ENCODE measurements around the gene IL6.
"Not testable (repeated sequence)": the region's sequence is repeated elsewhere in the genome, so short reads cannot be mapped to it uniquely, and the experiment has no call there.

The IL6 gene

DNA sequence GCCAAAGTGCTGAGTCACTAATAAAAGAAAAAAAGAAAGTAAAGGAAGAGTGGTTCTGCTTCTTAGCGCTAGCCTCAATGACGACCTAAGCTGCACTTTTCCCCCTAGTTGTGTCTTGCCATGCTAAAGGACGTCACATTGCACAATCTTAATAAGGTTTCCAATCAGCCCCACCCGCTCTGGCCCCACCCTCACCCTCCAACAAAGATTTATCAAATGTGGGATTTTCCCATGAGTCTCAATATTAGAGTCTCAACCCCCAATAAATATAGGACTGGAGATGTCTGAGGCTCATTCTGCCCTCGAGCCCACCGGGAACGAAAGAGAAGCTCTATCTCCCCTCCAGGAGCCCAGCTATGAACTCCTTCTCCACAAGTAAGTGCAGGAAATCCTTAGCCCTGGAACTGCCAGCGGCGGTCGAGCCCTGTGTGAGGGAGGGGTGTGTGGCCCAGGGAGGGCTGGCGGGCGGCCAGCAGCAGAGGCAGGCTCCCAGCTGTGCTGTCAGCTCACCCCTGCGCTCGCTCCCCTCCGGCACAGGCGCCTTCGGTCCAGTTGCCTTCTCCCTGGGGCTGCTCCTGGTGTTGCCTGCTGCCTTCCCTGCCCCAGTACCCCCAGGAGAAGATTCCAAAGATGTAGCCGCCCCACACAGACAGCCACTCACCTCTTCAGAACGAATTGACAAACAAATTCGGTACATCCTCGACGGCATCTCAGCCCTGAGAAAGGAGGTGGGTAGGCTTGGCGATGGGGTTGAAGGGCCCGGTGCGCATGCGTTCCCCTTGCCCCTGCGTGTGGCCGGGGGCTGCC lies at the start of gene IL6:
Gene IL6 (plus strand): TSS at position 294 of the 807 bp plus-strand sequence. CDS start 63 bp downstream, at position 357.
- DNase-seq (ENCODE audit: low read depth) = peak; percentile 95

DNA sequence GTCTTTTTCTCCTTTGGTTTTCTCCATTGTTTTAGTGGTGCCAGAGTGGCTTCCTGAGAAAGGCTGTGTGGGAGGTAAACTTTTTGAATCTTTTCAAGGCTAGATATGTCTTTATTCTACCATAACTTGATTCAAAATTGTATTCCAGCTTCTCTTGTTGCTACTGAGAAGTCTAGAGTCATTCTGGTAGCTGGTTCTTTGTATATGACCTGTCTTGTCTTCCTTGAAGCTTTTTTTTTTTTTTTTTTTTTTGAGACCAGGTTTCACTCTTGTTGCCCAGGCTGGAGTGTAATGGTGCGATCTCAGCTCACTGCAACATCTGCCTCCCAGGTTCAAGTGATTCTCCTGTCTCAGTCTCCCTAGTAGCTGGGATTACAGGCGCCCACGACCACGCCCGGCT lies 49.7 kb upstream of the IL6 start:
- DNase-seq (ENCODE audit: low read depth) = not testable (repeated sequence)

DNA sequence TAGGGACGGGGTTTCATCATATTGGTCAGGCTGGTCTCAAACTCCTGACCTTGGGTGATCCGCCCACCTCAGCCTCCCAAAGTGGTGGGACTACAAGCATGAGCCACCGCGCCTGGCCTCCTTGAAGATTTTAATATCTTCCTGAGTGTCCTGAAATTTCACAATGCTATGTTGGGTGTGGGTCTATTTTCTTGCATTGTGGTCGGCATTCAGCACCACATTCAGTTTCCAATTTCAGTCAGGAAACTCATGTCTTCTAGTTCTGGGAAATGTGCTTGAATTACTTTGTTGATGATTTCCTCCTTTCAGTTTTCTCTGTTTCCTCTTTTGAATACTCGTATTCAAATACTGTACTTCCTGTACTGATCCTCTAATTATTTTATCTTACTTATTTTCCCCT lies 49.3 kb upstream of the IL6 start:
- no peak for DNase-seq (ENCODE audit: low read depth)

DNA sequence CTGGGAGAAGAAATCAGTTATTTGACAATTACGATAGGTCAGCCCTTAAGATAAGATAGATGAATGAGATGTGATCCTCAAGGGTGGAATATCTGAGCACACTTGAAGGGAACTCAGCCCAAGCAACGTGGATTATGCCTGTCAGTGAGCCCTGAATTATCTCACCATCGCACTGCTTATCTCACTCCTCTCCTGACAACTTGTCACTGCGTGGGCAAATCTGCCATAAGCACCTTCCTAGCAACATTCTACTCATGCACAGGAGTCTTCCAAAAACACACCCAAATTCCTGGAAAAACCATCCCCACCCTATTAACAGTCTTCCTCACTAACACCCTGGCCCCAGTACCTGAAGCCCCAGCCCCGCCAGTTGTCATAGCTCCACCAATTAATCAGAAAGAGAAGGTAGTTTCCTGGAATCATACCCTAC lies 46.5 kb upstream of the IL6 start:
- DNase-seq (ENCODE audit: low read depth) = no peak

DNA sequence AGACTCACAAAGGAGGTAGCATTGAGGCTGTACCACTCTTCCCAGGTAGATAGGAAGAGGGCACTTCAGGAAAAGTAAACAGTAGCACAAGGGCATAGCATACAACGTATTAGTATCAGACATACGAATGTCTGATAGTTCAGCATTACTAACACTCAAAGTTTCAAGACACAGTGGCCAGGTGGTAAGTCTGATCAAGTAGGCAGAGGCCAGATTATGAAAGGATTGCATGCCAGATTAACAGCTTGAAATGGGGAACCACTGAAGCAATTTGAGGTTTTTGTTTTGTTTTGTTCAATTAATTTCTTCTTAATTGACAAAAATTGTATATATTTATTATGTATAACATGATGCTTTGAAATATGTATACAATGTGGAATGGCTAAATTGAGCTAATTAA lies 45.7 kb upstream of the IL6 start:
- DNase-seq (ENCODE audit: low read depth) = no peak

DNA sequence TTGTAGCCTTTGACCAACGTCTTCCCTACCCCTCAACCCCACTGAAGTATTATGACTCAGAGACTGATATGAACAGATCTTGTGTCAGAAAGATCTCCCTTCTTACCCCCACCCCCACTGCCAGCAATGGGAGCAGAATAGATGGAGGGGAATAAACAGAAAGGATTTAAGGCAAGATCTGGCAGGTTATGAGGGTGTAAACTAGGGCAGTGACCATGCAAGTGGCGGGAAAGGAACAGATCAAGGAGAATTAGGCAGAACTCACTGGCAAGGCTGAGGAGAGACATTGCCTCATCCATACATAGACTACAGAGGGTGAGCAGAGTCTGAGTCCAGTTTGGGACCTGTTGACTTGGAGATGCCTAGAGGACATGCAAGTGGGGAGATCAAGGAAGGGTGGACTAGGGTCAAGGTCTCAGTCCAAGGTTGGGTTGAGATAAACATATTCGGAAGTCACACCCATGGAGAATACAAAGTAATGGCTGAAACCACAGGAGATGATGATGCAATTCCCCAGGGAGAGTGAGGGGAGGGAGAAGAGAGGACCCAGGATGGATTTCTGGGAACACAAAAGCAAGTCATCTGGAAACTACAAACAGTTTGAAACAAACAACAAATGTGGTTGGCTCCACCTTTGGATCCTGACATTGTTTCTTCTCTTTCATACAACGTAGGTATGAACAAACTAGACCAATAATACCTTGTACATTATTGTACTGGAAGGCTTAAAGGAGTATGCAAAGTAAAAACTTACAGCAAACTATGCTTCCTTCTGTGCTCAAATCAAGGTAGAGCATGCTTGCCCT lies 44.9 kb upstream of the IL6 start:
- DNase-seq (ENCODE audit: low read depth) = no peak

DNA sequence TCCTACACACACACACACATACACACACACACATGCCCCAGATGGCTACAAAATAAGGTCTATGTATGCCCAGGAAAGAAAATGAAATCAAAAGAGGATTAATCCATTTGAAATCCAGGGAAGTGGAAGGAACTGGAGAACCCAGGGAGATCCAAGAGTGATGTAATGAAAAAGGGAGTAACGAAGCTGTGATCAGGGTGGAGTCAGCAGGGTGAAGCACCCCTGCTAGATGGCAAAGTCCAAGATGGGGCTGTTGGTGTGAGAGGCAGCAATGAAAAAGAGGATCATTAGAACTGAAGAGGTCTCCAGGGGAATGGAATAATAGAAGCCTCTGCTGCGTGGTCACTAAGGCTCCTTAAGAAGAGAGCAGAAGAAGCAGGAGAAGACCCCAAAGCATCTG lies 43.6 kb upstream of the IL6 start:
- DNase-seq (ENCODE audit: low read depth) = no peak

DNA sequence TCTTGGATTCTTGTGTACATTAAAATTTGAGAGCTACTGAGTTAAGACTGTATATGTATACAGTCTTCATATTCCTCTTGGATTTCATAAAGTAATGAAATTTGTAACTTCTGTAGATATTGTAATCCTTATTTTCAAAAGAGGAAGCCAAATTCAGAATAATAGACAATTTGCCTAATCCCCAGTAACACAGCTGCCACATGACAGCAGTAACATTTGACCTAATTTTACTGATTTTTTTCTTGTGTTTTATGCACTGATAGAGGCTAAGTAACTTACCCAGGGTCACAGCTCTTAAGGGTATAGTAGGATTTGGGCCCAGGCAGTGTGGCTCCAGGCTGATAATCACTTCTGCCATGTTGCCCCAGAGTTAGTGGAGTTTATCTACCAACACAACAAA lies 40.4 kb upstream of the IL6 start:
- no peak for DNase-seq (ENCODE audit: low read depth)

DNA sequence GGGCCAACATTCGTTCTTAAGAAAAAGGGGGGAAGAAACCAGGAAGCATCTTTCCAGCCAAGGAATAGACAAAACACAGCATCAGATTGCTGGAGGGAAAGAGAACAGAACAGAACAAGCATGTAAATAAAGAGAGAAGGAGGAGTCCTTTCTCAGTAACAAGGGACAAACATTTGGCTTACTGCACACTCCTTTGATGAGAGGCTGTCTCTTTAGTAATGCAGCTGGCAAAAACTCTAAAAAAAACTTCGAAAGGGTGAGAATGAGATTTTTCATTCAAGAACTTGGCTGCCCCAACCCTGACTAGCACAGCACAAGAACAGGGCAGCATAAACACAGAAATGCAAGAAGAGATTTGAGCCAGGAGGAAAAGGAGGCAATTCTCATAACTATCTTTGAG lies 38.9 kb upstream of the IL6 start:
- DNase-seq (ENCODE audit: low read depth) = no peak

DNA sequence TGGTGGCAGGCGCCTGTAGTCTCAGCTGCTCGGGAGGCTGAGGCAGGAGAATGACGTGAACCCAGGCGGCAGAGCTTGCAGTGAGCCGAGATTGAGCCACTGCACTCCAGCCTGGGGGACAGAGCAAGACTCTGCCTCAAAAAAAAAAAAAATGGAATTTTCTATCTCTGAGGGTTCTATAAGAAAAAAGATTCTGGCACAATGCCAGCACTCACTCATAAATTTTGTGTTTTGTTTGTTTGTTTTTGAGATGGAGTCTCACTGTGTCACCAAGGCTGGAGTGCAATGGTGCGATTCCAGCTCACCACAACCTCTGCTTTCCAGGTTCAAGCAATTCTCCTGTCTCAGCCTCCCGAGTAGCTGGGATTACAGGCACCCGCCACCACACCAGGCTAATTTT lies 38.1 kb upstream of the IL6 start:
- DNase-seq (ENCODE audit: low read depth) = not testable (repeated sequence)

DNA sequence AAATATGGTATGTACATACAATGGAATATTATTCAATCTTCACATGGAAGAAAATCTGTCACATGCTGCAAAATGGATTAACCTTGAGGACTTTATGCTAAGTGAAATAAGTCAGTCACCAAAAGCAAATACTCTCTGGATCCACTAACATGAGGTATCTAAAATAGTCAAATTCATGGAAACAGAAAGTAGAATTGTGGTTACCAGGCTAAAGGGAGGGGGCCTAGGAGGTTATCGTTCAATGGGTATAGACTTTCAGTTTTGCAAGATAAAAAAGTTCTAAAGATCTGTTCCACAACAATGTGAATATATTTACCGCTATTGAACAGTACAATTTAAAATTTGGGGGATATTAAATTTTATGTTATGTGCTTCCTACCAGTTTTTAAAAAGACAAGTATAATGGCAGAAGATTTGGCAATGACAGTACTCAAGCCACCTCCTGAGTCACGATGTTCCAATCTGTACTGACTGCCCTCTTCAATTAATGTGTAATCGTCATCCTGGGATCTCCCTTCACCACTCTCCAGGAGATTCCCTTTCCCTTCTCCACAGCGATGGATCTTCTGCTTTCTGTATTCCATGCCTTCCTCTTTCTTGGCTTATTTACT lies 32.3 kb upstream of the IL6 start:
- DNase-seq (ENCODE audit: low read depth) = peak; percentile 31

DNA sequence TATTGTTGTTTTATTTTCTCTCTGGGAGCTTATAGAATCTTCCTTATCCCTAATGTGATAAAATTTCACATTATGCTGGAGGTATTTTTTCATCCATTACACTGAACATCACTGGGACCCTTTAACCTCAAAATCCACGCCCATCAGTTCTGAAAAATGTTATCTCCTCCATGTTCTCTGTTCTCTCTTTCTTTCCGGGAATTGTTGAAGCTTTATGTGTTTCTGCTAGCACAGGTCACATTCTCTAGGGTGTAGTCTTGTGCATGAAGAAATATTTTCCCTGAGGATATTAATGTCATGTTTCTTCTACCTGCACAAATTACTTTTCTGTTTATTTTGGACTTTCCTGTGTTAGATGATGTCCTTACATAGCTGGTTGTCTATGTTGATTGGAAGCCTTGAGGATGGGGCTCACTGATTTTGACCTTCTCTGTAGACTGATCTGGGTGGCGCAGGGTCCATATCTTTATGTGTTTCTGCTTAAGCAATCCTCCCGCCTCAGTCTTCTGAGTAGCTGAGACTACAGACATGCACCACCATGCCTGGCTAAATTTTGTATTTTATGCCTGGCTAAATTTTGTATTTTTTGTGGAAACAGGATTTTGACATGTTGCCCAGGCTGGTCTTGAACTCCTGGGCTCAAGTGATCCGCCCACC lies 31.4 kb upstream of the IL6 start:
- no peak for DNase-seq (ENCODE audit: low read depth)

DNA sequence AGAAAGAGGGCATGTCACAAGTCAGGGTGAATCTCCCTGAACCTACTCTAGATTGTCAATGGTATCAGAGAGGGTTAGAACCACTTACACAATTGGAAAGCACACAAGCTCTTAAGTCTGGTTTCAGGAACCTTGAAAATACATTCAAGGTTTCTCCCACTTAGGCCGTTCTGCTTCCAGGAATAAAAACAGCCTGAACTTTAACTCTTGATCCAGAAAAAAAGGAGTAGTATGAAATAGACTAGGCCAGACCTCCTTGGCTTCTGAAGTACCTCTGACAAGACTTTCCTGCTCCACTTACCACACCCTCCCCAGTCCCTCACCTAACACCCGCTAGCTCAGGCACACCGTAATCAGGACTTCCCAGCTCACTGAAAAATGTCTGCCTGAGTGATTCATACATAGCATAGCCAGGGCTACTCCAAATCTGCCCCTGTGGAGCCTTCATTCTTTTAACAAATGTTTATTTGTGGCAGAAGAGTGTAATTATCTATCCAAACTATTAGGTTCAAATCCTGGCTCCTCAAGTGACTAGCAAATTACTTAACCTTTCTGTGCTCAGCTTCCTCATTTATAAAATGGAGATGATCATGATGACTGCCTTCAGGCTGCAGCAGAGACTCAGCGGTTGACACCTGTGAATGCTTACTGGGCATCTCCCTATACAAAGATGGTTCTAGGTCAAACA lies 30.3 kb upstream of the IL6 start:
- peak; percentile 62 for DNase-seq (ENCODE audit: low read depth)

DNA sequence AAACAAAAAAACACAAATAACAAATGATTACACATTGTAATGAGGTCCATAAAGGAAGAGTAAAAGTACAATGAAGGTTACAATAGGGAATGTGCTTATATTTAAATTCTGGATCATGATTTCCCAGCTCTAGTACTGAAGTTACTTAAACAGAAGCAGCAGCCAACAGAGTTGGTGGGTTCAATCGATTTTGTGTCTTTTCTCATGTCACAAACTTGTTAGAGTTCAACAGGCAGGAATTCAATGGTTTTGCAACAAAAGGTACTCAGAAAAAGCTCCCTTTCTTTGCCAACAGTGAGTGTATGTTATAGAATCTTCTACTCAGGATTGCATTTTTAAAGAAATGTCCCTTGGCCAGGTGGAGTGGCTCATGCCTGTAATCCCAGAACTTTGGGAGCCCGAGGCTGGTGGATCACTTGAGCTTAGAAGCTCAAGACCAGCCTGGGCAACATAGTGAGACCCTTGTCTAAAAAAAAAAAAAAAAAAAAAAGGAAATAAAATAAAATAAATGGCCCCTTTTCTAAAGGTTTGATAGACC lies 29.6 kb upstream of the IL6 start:
- DNase-seq (ENCODE audit: low read depth) = no peak

DNA sequence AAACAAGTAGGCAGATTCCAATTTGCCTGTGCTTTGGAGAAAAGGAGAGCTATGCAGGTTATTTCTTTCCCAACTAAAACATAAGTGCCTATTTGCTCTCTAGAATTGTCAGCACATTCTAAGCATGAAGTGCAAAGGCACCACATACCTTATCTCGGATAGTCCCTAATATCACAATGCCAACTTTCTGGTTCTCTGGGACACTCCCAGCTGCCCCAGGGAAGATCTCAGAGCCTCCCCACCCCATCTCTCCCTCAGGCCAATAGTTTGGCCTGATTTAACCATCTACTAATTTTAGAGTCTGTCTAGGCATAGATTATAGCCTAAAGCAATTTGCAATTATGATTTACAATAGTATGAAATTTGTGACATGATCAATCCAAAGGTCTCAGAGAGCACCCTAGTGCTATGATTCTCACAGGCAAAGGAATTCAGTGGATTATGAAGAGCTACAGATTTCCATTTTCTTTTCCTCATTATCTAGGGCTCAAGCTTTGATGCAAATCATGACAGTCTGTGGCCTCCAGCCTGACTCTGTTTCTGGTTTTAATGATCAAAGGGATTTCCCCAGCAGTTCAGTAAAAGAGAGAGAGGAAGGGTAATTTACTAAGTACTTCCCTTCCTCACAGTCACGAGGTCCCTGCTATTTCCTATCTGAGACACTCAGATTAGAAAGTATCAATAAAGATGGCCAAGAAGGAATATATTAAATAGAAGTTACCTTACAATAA lies 29.0 kb upstream of the IL6 start:
- no peak for DNase-seq (ENCODE audit: low read depth)

DNA sequence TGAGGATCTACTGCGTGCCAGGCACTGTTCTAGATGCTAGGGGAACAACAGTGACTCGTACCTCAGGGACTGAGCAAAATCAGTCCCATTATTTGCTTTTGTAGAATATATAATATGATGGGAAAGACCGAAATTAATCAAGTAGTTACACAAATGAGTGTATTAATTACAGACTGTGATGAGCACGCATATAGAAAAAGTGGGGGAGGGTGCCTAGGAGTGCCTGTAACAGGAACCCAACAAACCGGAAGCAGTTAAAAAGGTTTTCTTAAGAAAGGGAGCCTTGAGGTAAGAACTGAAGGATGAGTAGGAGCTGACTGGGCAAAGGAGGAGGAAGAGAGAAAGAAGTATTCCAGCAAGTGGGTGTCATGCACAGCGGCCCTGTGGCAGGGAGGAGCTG lies 28.2 kb upstream of the IL6 start:
- no peak for DNase-seq (ENCODE audit: low read depth)

DNA sequence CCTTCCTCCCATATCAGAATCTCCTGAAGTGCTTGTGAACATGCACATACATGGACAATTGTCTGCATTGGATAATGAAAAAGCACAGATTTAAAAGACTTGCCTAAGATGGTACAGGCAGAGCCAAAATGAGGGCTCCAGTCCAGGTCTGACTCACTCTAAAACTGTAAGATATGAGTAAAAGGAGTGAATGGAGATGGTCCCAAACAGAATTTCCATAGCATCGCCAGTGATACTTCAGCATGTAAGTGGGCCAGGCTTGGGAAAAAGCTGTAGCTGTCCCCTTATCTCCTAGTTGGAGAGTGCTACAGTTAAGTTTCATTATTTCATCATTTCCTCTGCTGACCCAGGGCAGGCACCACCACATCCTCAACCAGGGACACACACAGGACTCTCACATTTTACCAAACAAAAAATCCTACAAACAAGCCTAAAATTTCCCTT lies 26.4 kb upstream of the IL6 start:
- peak; percentile 64 for DNase-seq (ENCODE audit: low read depth)

DNA sequence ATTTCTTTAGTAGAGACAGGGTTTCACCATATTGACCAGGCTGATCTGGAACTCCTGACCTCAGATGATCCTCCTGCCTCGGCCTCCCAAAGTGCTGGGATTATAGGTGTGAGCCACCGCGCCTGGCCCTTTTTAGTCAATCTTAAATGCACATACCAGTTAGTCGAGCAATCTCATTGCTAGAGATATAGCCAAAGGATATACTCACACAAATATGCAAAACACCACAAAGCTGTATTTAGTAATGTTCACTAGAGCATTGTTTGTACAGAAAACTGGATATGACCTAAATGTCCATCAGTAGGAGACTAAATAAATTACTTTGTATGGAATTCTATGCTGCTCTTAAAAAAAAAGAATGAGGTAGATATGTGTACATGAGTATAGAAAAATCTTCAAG lies 24.5 kb upstream of the IL6 start:
- DNase-seq (ENCODE audit: low read depth) = peak; percentile 65

DNA sequence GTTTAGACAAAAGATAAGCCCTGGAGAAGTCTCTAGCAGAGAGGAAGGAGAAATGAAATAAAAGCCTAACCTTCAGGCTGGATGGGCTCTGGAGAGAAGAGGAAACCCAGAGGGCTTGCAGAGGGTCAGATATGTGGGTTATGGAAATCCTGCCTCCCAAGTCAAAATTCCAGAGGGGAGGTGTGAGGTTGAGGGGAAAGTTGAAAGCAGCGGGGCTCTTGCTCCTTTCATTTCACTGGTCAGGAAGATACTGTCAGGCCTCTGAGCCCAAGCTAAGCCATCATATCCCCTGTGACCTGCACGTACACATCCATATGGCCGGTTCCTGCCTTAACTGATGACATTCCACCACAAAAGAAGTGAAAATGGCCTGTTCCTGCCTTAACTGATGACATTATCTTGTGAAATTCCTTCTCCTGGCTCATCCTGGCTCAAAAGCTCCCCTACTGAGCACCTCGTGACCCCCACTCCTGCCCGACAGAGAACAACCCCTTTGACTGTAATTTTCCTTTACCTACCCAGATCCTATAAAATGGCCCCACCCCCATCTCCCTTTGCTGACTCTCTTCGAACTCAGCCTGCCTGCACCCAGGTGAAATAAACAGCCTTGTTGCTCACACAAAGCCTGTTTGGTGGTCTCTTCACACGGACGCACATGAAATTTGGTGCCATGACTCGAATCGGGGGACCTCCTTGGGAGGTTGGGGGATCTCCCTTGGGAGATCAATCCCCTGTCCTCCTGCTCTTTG lies 23.7 kb upstream of the IL6 start:
- DNase-seq (ENCODE audit: low read depth) = peak; percentile 34
